DOHH2 (cell line): Measurements from ENCODE around the gene CCDC15.

ENCODE experiments used
- EZH2phosphoT487 ChIP-seq: fragments of 200-600 bp; sonication (generic); IDR thresholded peaks from 2 replicates; pipeline ENCODE4 v1.6.1; 2017; ENCODE audit warnings: borderline replicate concordance, mild to moderate bottlenecking, antibody characterized with exemption, low read length, moderate library complexity, mixed read lengths
- TF ChIP-seq, protein P1 (sequence below): fragments of 200-600 bp; sonication (generic); IDR thresholded peaks from one replicate; pipeline ENCODE4 v1.5.1; 2014; ENCODE audit warnings: antibody characterized with exemption, mild to moderate bottlenecking, low read depth, low read length; ENCODE audit not compliant: poor library complexity, severe bottlenecking

DNA sequence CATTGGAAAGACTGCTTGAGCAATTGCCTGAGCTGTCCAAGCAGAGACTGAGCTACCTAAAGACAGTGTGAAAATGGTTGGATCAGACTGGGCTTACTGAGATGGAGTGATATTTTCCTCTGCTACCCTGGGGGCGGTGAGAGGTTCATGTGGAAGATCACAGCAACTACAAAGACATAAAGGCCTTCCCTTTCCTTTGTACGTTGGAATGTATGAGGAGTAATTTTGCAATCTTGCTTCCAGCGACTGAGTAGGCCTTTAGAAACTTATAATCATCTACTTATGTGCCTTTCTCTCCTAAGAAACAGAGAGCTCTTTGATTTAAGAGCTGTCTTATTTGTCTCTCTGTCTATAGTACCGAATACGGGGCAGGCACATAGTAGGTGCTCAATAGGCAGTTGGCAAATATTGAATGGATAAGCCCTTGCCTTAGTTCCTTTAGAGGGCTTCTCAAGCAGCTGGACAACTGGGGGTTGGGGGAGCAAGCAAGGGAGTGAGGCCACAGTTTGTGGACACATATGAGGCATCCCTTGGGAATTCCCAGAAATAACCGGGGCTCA lies 15.7 kb upstream of the CCDC15 start:
- TF ChIP-seq, protein P1, sequence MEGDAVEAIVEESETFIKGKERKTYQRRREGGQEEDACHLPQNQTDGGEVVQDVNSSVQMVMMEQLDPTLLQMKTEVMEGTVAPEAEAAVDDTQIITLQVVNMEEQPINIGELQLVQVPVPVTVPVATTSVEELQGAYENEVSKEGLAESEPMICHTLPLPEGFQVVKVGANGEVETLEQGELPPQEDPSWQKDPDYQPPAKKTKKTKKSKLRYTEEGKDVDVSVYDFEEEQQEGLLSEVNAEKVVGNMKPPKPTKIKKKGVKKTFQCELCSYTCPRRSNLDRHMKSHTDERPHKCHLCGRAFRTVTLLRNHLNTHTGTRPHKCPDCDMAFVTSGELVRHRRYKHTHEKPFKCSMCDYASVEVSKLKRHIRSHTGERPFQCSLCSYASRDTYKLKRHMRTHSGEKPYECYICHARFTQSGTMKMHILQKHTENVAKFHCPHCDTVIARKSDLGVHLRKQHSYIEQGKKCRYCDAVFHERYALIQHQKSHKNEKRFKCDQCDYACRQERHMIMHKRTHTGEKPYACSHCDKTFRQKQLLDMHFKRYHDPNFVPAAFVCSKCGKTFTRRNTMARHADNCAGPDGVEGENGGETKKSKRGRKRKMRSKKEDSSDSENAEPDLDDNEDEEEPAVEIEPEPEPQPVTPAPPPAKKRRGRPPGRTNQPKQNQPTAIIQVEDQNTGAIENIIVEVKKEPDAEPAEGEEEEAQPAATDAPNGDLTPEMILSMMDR = no peak
- no peak for TF ChIP-seq EZH2phosphoT487
